OCI-LY7 (cell line): Measurements from ENCODE around the gene PODXL2. TPM values are rescaled to one million over a fixed set of nuclear protein-coding genes. Genes with fewer than 3 reads are reported as not detected.

Experiments used
- Bru-seq: library from RNA; stranded (reverse); fragments of 400-500 nt; gene quantifications from one replicate; lab custom pipeline; 2021; lab: Mats Ljungman, UMichigan
- BruChase-seq, 2 experiments: library from RNA; stranded (reverse); fragments of 400-500 nt; gene quantifications; one replicate each; lab custom pipeline; 2021; lab: Mats Ljungman, UMichigan
- BruUV-seq: library from RNA; stranded (reverse); fragments of 400-500 nt; replicated peaks from 2 replicates; lab custom pipeline; 2021; lab: Mats Ljungman, UMichigan
- CTCF ChIA-PET: fragments of 300-600 bp; sonication (Branson Sonifier 250); formaldehyde crosslinking; loops from one replicate; lab custom pipeline; 2022; ENCODE audit warnings: antibody characterized with exemption; ENCODE audit not compliant: unreplicated experiment; lab: Charles Lee
- POLR2A ChIA-PET: fragments of 300-600 bp; sonication (Branson Sonifier 250); formaldehyde crosslinking; loops from one replicate; lab custom pipeline; 2022; ENCODE audit warnings: antibody characterized with exemption; lab: Charles Lee
- DNase-seq: peaks from one replicate; pipeline ENCODE4 v3.0.0-alpha.2; 2015; ENCODE audit warnings: low spot score
- H2AFZ ChIP-seq: fragments of 200-600 bp; sonication (generic), shearing (Covaris generic); 2 replicates; pipeline ENCODE4 v1.6.1; 2014; ENCODE audit warnings: mild to moderate bottlenecking, antibody characterized with exemption, low read length, moderate library complexity
- H3K27ac ChIP-seq: fragments of 200-600 bp; sonication (generic); 2 replicates; pipeline ENCODE4 v1.5.1; 2014; ENCODE audit warnings: mixed run types, low read depth, mild to moderate bottlenecking, moderate library complexity, low read length, inconsistent platforms; ENCODE audit not compliant: poor library complexity, severe bottlenecking
- H3K36me3 ChIP-seq: fragments of 200-600 bp; sonication (generic); 2 replicates; pipeline ENCODE4 v1.6.1; 2014; ENCODE audit warnings: mild to moderate bottlenecking, antibody characterized with exemption, low read length, moderate library complexity, mixed read lengths; ENCODE audit not compliant: insufficient read depth
- H3K4me1 ChIP-seq: fragments of 200-600 bp; sonication (generic); 2 replicates; pipeline ENCODE4 v1.5.1; 2014; ENCODE audit warnings: mild to moderate bottlenecking, low read length; ENCODE audit not compliant: insufficient read depth, poor library complexity, severe bottlenecking
- H3K4me2 ChIP-seq: fragments of 200-600 bp; sonication (generic); 2 replicates; pipeline ENCODE4 v1.6.1; 2014; ENCODE audit warnings: mild to moderate bottlenecking, low read length
- H3K4me3 ChIP-seq: fragments of 200-600 bp; sonication (generic); 2 replicates; pipeline ENCODE4 v1.5.1; 2014; ENCODE audit warnings: mild to moderate bottlenecking, low read depth, low read length; ENCODE audit not compliant: poor library complexity, severe bottlenecking
- H3K79me2 ChIP-seq: fragments of 200-600 bp; sonication (generic); 2 replicates; pipeline ENCODE4 v1.6.1; 2016; ENCODE audit warnings: low read depth, mild to moderate bottlenecking, low read length, moderate library complexity, mixed read lengths; ENCODE audit not compliant: insufficient read depth
- H3K9me2 ChIP-seq: fragments of 200-600 bp; sonication (generic); 2 replicates; pipeline ENCODE4 v1.6.1; 2016; ENCODE audit warnings: mild to moderate bottlenecking, low read length, mixed read lengths; ENCODE audit not compliant: insufficient read depth
- H3K9me3 ChIP-seq: fragments of 200-600 bp; sonication (generic); 2 replicates; pipeline ENCODE4 v1.6.1; 2014; ENCODE audit warnings: mild to moderate bottlenecking, mixed run types, low read length, mixed read lengths
- H4K20me1 ChIP-seq: fragments of 200-600 bp; sonication (generic); 2 replicates; pipeline ENCODE4 v1.6.1; 2014; ENCODE audit warnings: mild to moderate bottlenecking, antibody characterized with exemption, low read length, moderate library complexity, mixed read lengths; ENCODE audit not compliant: insufficient read depth
- CTCF ChIP-seq: fragments of 200-600 bp; sonication (generic); conservative IDR thresholded peaks from 2 replicates; pipeline ENCODE4 v1.5.1; 2014; ENCODE audit warnings: mild to moderate bottlenecking, antibody characterized with exemption, low read length, moderate library complexity, mixed read lengths
- EZH2phosphoT487 ChIP-seq: fragments of 200-600 bp; sonication (generic); IDR thresholded peaks from 2 replicates; pipeline ENCODE4 v1.6.1; 2018; ENCODE audit warnings: low read depth, borderline replicate concordance, mild to moderate bottlenecking, mixed run types, antibody characterized with exemption, low read length, moderate library complexity, mixed read lengths
- intact Hi-C: fragments of 100-400 bp; cut with micrococcal nuclease; formaldehyde crosslinking; loops from one replicate; pipeline ENCODE4 v1.10.0; 2022; ENCODE audit not compliant: unreplicated experiment
- long read RNA-seq: library from polyadenylated mRNA; stranded (forward); transcript quantifications from one replicate; pipeline ENCODE4 v2.0.0, GENCODE V29; 2022
- total RNA-seq, 2 experiments: library from RNA; depleted of rRNA in 1 of 2; stranded (reverse); fragments of >200 nt in 1 of 2; shearing (Covaris generic) in 1 of 2; gene quantifications; 2 replicates each; pipeline ENCODE4 v1.2.3, GENCODE V29; 2014 to 2022

Gene PODXL2
- total RNA-seq (2014; rRNA removed; shearing (Covaris generic)) (29.4 and 37.7 TPM in 2 replicates), total RNA-seq (2022) (15.2 and 16.1 TPM in 2 replicates), Bru-seq, nascent RNA (percentile 48 among the genes with signal in this experiment), BruChase-seq, experiment 1, labeled RNA remaining after a 6-hour chase (percentile 48 among the genes with signal in this experiment), BruChase-seq, experiment 2, labeled RNA remaining after a 2-hour chase (percentile 49 among the genes with signal in this experiment)
- long read RNA-seq, transcript PODXL2-201 (8 exons, 2,186 nt) = major isoform, 48 of 67 reads
- long read RNA-seq, partial matches to known transcripts = 13 of 67 reads
- long read RNA-seq, other reads (novel, unspliced or antisense) = 6 of 67 reads

- Histone ChIP-seq H3K4me2 (peak within 1 kb of the TSS; percentile 55), H3K79me2 (no peaks in the 10 kb centered on the region), H4K20me1 (no peaks in the 10 kb centered on the region), H3K4me3 (peak within 1 kb of the TSS; percentile 71), H3K9me3 (no peaks in the 10 kb centered on the region), H3K4me1 (peaks cover 17% of the 10 kb centered on the region), H3K9me2 (no peaks in the 10 kb centered on the region), H3K36me3 (no peaks in the 10 kb centered on the region), H3K27ac (no peak within 1 kb of the TSS), H2AFZ (peak within 1 kb of the TSS; percentile 54; the same call in 1 of the 2 replicates)
- intact Hi-C loops = no loop called here
- POLR2A ChIA-PET = no interaction called here
- BruUV-seq = no TSS peak
- CTCF ChIA-PET = no interaction called here
- no peak for TF ChIP-seq CTCF
- TF ChIP-seq EZH2phosphoT487 = no peak
- DNase-seq = peak; percentile 61
These were observed at the start of gene PODXL2 for GRCh38 chr3:127628788-127629466. Gene PODXL2 (plus strand): TSS chr3:127629185. CDS start chr3:127629220, 35 bp downstream.

- intact Hi-C loops = no loop called here
- BruUV-seq = no TSS peak
- no peak overlapping the region for H3K4me2 ChIP-seq
- TF ChIP-seq EZH2phosphoT487 (no peak), CTCF (no peak)
- no peaks in the 10 kb centered on the region for H4K20me1 ChIP-seq
- H2AFZ ChIP-seq = no peak overlapping the region
- DNase-seq = no peak
- H3K4me3 ChIP-seq = no peak overlapping the region
- H3K36me3 ChIP-seq = peaks cover 21% of the 10 kb centered on the region; the same call in 1 of the 2 replicates
- H3K79me2 ChIP-seq = no peaks in the 10 kb centered on the region
- no peaks in the 10 kb centered on the region for H3K9me2 ChIP-seq
- ChIA-PET POLR2A (no interaction called here), CTCF (interaction anchor here (2.1 kb wide), 1 partner anchor 18 kb away, joined by 6 read pairs; no protein-coding TSS in a partner anchor)
- H3K27ac ChIP-seq = no peak overlapping the region
- H3K4me1 ChIP-seq = no peaks in the 10 kb centered on the region
- H3K9me3 ChIP-seq = no peaks in the 10 kb centered on the region
These were observed 48.5 kb upstream of the PODXL2 start for GRCh38 chr3:127580327-127581060.
